Keratinocyte (primary cell): ENCODE data around the gene RAPGEF3. TPM values are rescaled to one million over a fixed set of nuclear protein-coding genes. Genes with fewer than 3 reads are reported as not detected.

Source experiments
- DNase-seq: peaks from one replicate; pipeline ENCODE4 v3.0.0-alpha.2; 2011; ENCODE audit warnings: low read depth, missing footprints, low spot score
- FAIRE-seq: peaks from 2 replicates; lab custom pipeline; 2011; peaks lifted over from hg19 to GRCh38; lab: Jason Lieb, UNC
- H2AFZ ChIP-seq: 2 replicates; pipeline ENCODE4 v1.6.0; 2012; ENCODE audit warnings: low read length, control low read depth, inconsistent platforms; ENCODE audit not compliant: control insufficient read depth
- H3K27ac ChIP-seq: 2 replicates; pipeline ENCODE4 v1.5.1; 2011; ENCODE audit warnings: low read length; ENCODE audit not compliant: control insufficient read depth, insufficient read depth
- H3K27me3 ChIP-seq: 3 replicates; pipeline ENCODE4 v1.6.0; 2011; ENCODE audit warnings: low read length; ENCODE audit not compliant: control insufficient read depth, insufficient read depth; ENCODE audit errors: extremely low read depth
- H3K36me3 ChIP-seq, 2 experiments: 2 replicates in 1 of 2; 3 replicates in 1 of 2; pipeline ENCODE4 v1.5.1; 2011; ENCODE audit warnings: low read length in 2 of 2, mild to moderate bottlenecking in 1 of 2; ENCODE audit not compliant: control insufficient read depth in 2 of 2, insufficient read depth in 2 of 2; ENCODE audit errors: extremely low read depth in 1 of 2
- H3K4me1 ChIP-seq: 3 replicates; pipeline ENCODE4 v1.5.1; 2011; ENCODE audit warnings: low read length; ENCODE audit not compliant: control insufficient read depth, insufficient read depth; ENCODE audit errors: extremely low read depth
- H3K4me2 ChIP-seq: 3 replicates; pipeline ENCODE4 v1.6.0; 2011; ENCODE audit warnings: low read depth, low read length; ENCODE audit not compliant: control insufficient read depth, insufficient read depth; ENCODE audit errors: extremely low read depth
- H3K4me3 ChIP-seq, 3 experiments: fragments of 200-600 bp in 1 of 3; sonication (generic) in 1 of 3; 2 replicates in 2 of 3; 3 replicates in 1 of 3; pipeline ENCODE4 v1.5.1; 2011 to 2016; ENCODE audit warnings: low read length in 3 of 3, mild to moderate bottlenecking in 3 of 3, control low read depth in 2 of 3, inconsistent platforms in 1 of 3, low read depth in 1 of 3, mixed read lengths in 1 of 3, mixed run types in 1 of 3, moderate library complexity in 1 of 3; ENCODE audit not compliant: control insufficient read depth in 2 of 3, insufficient read depth in 2 of 3; ENCODE audit errors: extremely low read depth in 1 of 3
- H3K79me2 ChIP-seq: 2 replicates; pipeline ENCODE4 v1.6.0; 2012; ENCODE audit warnings: low read length; ENCODE audit not compliant: control insufficient read depth, insufficient read depth
- H3K9ac ChIP-seq: 3 replicates; pipeline ENCODE4 v1.6.0; 2011; ENCODE audit warnings: low read length; ENCODE audit not compliant: control insufficient read depth, insufficient read depth; ENCODE audit errors: extremely low read depth
- H3K9me1 ChIP-seq: 3 replicates; pipeline ENCODE4 v1.6.0; 2011; ENCODE audit warnings: low read length; ENCODE audit not compliant: control insufficient read depth, insufficient read depth; ENCODE audit errors: extremely low read depth
- H3K9me3 ChIP-seq: 2 replicates; pipeline ENCODE4 v1.5.1; 2012; ENCODE audit warnings: low read depth, low read length; ENCODE audit not compliant: control insufficient read depth
- H4K20me1 ChIP-seq: 3 replicates; pipeline ENCODE4 v1.6.0; 2011; ENCODE audit warnings: low read length; ENCODE audit not compliant: control insufficient read depth, insufficient read depth; ENCODE audit errors: extremely low read depth
- EZH2 ChIP-seq: IDR thresholded peaks from one replicate; pipeline ENCODE4 v1.6.1; 2012; ENCODE audit warnings: inconsistent platforms, mild to moderate bottlenecking, low read length, moderate library complexity
- dilution Hi-C: fragments of 300-500 bp; cut with MboI; formaldehyde crosslinking; loops from one replicate; pipeline ENCODE4 v1.7.0; 2020; ENCODE audit warnings: low sequenced_read_pairs; ENCODE audit not compliant: extremely low pct_ligation_motif_present
- polyA plus RNA-seq, 5 experiments: library from polyadenylated mRNA; depleted of rRNA in 3 of 5; stranded (reverse) in 3 of 5; stranded (forward) in 1 of 5; unstranded in 1 of 5; fragments of >200 nt; gene quantifications; 1 replicate in 1 of 5; 2 replicates in 3 of 5; 3 replicates in 1 of 5; pipeline versions ENCODE4 v1.2.1 to v1.2.3, GENCODE V29; 2011 to 2012; ENCODE audit warnings: missing spikeins in 2 of 5, low read depth in 1 of 5, low replicate concordance in 1 of 5
- TF ChIP-seq, protein P1 (sequence below), 3 experiments: IDR thresholded peaks in 1 of 3; conservative IDR thresholded peaks in 1 of 3; optimal IDR thresholded peaks in 1 of 3; 2 replicates in 2 of 3; 3 replicates in 1 of 3; pipeline versions ENCODE3 to v1.5.1; 2011; ENCODE audit warnings: low read length in 3 of 3, mild to moderate bottlenecking in 3 of 3, moderate library complexity in 2 of 3, control low read depth in 1 of 3, inconsistent platforms in 1 of 3; ENCODE audit not compliant: insufficient read depth in 2 of 3; ENCODE audit errors: extremely low read depth in 1 of 3

Gene RAPGEF3
- polyA plus RNA-seq, 1 donor (not counting 4 experiments of a cell fraction or from before 2014, with no cell fraction given), result 5.1 TPM

DNA sequence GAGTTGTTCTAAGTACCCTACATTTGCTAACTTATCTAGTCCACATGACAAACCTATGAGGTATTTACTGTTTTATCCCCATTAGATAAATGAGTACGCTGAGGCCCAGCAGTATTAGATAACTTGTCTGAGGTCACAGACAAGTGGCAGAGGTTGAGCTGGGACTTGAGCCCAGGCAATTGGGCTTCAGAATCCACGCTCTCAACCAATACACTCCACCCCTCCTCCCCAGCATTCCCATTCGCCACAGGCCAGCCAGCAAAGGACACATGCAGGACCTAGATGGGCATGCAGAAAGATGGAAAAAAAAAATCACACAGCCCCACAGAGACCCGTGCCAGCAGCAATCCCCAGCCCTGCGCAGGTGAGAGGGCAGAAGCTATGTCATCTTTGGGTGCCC, 48.7 kb upstream of the RAPGEF3 start:
- peaks cover 11% of the 10 kb centered on the region for H3K9me1 ChIP-seq
- H3K9ac ChIP-seq, result no peak overlapping the region
- FAIRE-seq (no peak), DNase-seq (no peak)
- H3K4me2 ChIP-seq, result no peak overlapping the region
- dilution Hi-C loops, result no loop called here
- H3K4me3 ChIP-seq, result no peak overlapping the region
- no peaks in the 10 kb centered on the region for H3K9me3 ChIP-seq
- H3K79me2 ChIP-seq, result peaks cover 99% of the 10 kb centered on the region
- H3K27ac ChIP-seq, result no peak overlapping the region
- H2AFZ ChIP-seq, result no peak overlapping the region
- H3K4me1 ChIP-seq, result peaks cover 40% of the 10 kb centered on the region
- TF ChIP-seq, protein P1, sequence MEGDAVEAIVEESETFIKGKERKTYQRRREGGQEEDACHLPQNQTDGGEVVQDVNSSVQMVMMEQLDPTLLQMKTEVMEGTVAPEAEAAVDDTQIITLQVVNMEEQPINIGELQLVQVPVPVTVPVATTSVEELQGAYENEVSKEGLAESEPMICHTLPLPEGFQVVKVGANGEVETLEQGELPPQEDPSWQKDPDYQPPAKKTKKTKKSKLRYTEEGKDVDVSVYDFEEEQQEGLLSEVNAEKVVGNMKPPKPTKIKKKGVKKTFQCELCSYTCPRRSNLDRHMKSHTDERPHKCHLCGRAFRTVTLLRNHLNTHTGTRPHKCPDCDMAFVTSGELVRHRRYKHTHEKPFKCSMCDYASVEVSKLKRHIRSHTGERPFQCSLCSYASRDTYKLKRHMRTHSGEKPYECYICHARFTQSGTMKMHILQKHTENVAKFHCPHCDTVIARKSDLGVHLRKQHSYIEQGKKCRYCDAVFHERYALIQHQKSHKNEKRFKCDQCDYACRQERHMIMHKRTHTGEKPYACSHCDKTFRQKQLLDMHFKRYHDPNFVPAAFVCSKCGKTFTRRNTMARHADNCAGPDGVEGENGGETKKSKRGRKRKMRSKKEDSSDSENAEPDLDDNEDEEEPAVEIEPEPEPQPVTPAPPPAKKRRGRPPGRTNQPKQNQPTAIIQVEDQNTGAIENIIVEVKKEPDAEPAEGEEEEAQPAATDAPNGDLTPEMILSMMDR (optimal IDR thresholded peaks at IDR 0.05 in 1 of 3, IDR thresholded peaks at IDR 0.05 in 1 of 3, conservative IDR thresholded peaks at IDR 0.05 in 1 of 3; ENCODE audit: extremely low read depth in 1 of 3, insufficient read depth in 2 of 3, low read length in 3 of 3), result no peak
- no peak for TF ChIP-seq EZH2
- peaks cover 22 to 46% of the 10 kb centered on the region in 2 experiments for H3K36me3 ChIP-seq
- H4K20me1 ChIP-seq, result peaks cover 21% of the 10 kb centered on the region
- H3K27me3 ChIP-seq, result no peaks in the 10 kb centered on the region

- Histone ChIP-seq H3K79me2 (peaks cover 98% of the 10 kb centered on the region), H3K9ac (no peak overlapping the region), H3K4me2 (no peak overlapping the region), H3K36me3 (peaks cover 26 to 43% of the 10 kb centered on the region in 2 experiments), H3K9me1 (peaks cover 8% of the 10 kb centered on the region), H2AFZ (no peak overlapping the region), H3K4me1 (peaks cover 22% of the 10 kb centered on the region), H3K27ac (no peak overlapping the region), H3K4me3 (no peak overlapping the region), H3K9me3 (no peaks in the 10 kb centered on the region), H4K20me1 (peaks cover 32% of the 10 kb centered on the region), H3K27me3 (no peaks in the 10 kb centered on the region)
- DNase-seq (no peak), FAIRE-seq (no peak)
- dilution Hi-C loops, result no loop called here
- TF ChIP-seq, protein P1 (optimal IDR thresholded peaks at IDR 0.05 in 1 of 3, IDR thresholded peaks at IDR 0.05 in 1 of 3, conservative IDR thresholded peaks at IDR 0.05 in 1 of 3; ENCODE audit: extremely low read depth in 1 of 3, insufficient read depth in 2 of 3, low read length in 3 of 3), result no peak
- TF ChIP-seq EZH2, result no peak
Observed at GRCh38 chr12:47805417-47805816, 46.7 kb upstream of the RAPGEF3 start.
